Stimulated activated CD4-positive, alpha-beta T cell treated with anti-CD3 and anti-CD28 coated beads, Interleukin-4, amount 100 ng/mL, for 48 hours (primary cell): ENCODE measurements around the gene PHF2.

Source experiments
- DNase-seq, 2 donors: peaks; one replicate each; pipeline ENCODE4 v3.0.0-alpha.2; 2020; ENCODE audit warnings: low read depth in 2 of 2

The PHF2 gene

GRCh38 chr9:93678199-93679019 lies 102.0 kb downstream of the PHF2 start:
- no peak for DNase-seq

- no peak for DNase-seq
These were observed 103.4 kb downstream of the PHF2 start for GRCh38 chr9:93679536-93680442.

GRCh38 chr9:93680443-93681268 lies 104.3 kb downstream of the PHF2 start:
- no peak for DNase-seq

- DNase-seq, result no peak
These were observed 105.1 kb downstream of the PHF2 start for GRCh38 chr9:93681269-93682154.

- DNase-seq, result peak; percentile 42 to 69
These were observed 106.0 kb downstream of the PHF2 start for GRCh38 chr9:93682155-93682968.

- DNase-seq, result no peak
These were observed 107.1 kb downstream of the PHF2 start for GRCh38 chr9:93683331-93684134.

- DNase-seq, result no peak
These were observed 107.9 kb downstream of the PHF2 start for GRCh38 chr9:93684161-93684765.

GRCh38 chr9:93684806-93685543 lies 108.6 kb downstream of the PHF2 start:
- no peak for DNase-seq

- no peak for DNase-seq
These were observed 109.9 kb downstream of the PHF2 start for GRCh38 chr9:93686127-93686879.

- DNase-seq, result no peak
These were observed 110.5 kb downstream of the PHF2 start for GRCh38 chr9:93686880-93687236.

- DNase-seq, result no peak
These were observed 114.2 kb downstream of the PHF2 start for GRCh38 chr9:93690618-93691017.

GRCh38 chr9:93693129-93693528 lies 116.7 kb downstream of the PHF2 start:
- no peak for DNase-seq

GRCh38 chr9:93697352-93698139 lies 121.2 kb downstream of the PHF2 start:
- no peak for DNase-seq

GRCh38 chr9:93698140-93698908 lies 121.9 kb downstream of the PHF2 start:
- DNase-seq, result no peak

GRCh38 chr9:93699650-93700049 lies 123.3 kb downstream of the PHF2 start:
- DNase-seq, result no peak
